Activated CD4-positive, CD25-positive, alpha-beta regulatory T cell (primary cell): ENCODE measurements around the gene CLCF1.

ENCODE experiments used
- DNase-seq, 4 experiments: peaks; one replicate each; lab custom pipeline; 2025; lab: John Stamatoyannopoulos, UW

Gene CLCF1

GRCh38 chr11:67356387-67356863, 17.0 kb downstream of the CLCF1 start:
- no peak for DNase-seq

- no peak for DNase-seq
These were observed 17.5 kb downstream of the CLCF1 start for GRCh38 chr11:67355794-67356386.

- DNase-seq: no peak
These were observed 18.2 kb downstream of the CLCF1 start for GRCh38 chr11:67355023-67355793.

GRCh38 chr11:67354075-67355022, 19.0 kb downstream of the CLCF1 start:
- DNase-seq: no peak

- DNase-seq: peak; percentile 85 to 96 (median 90)
These were observed 19.9 kb downstream of the CLCF1 start, which contains the start of gene POLD4 for GRCh38 chr11:67353317-67354074. Gene POLD4, minus strand, starts transcription at chr11:67353546. Its CDS starts 147 bp downstream, at chr11:67353399.

- peak in 2 of 4 experiments; percentile 58 to 71 for DNase-seq
These were observed 20.7 kb downstream of the CLCF1 start for GRCh38 chr11:67352546-67353316.

GRCh38 chr11:67351275-67352005, 22.0 kb downstream of the CLCF1 start:
- peak in 3 of 4 experiments; percentile 23 to 37 (median 28) for DNase-seq

GRCh38 chr11:67349928-67350465, 23.4 kb downstream of the CLCF1 start:
- no peak for DNase-seq

GRCh38 chr11:67349457-67349856, 23.9 kb downstream of the CLCF1 start:
- DNase-seq: no peak

- DNase-seq: no peak
These were observed 24.4 kb downstream of the CLCF1 start for GRCh38 chr11:67349036-67349435.

GRCh38 chr11:67347964-67348749, 25.2 kb downstream of the CLCF1 start:
- DNase-seq: no peak

GRCh38 chr11:67345920-67346819, 27.2 kb downstream of the CLCF1 start:
- DNase-seq: no peak

- DNase-seq: no peak
These were observed 28.0 kb downstream of the CLCF1 start for GRCh38 chr11:67345247-67345919.

- DNase-seq: no peak
These were observed 29.1 kb downstream of the CLCF1 start for GRCh38 chr11:67344264-67344663.

- DNase-seq: no peak
These were observed 36.1 kb downstream of the CLCF1 start for GRCh38 chr11:67337257-67337656.

- no peak for DNase-seq
These were observed 41.2 kb downstream of the CLCF1 start for GRCh38 chr11:67332081-67332691.

GRCh38 chr11:67323526-67323925, 49.9 kb downstream of the CLCF1 start:
- no peak for DNase-seq
